ENCODE results near the gene UIMC1. TPM values are rescaled to one million over a fixed set of nuclear protein-coding genes. Genes with fewer than 3 reads are reported as not detected.

Gene UIMC1
- total RNA-seq, 2 experiments from 2014 or later: 52.8 to 54.1 TPM

DNA sequence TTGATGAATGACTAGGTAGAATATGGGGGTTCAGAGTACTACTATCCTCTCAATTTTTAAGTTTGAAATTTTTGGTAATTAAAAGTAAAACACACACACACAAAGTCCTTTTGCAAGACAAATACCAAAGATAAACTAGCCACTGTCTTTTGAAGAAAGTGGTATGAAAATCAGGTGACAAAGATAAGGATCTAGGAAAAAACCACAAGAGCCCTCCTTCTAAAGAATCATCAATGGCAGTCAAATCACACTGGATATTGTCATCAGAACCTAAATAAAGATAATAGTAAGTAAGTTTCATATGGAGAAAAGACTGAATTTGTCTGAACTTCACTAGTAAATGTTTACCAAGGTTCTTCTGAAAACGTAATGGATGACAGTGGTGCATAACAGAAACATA lies 76.9 kb downstream of the UIMC1 start:
- Mint-ChIP-seq H3K27ac (peak overlapping the region; percentile 21), H3K9me3 (no peaks in the 10 kb centered on the region), H3K27me3 (no peaks in the 10 kb centered on the region), H3K4me3 (no peak overlapping the region), H3K4me1 (peaks cover 5% of the 10 kb centered on the region), H3K36me3 (peaks cover 11% of the 10 kb centered on the region)
- DNase-seq: no peak
- no peak for ATAC-seq (ENCODE audit: low read depth)
- POLR2A ChIA-PET: no interaction called here

- Mint-ChIP-seq H3K9me3 (no peaks in the 10 kb centered on the region), H3K4me1 (peaks cover 5% of the 10 kb centered on the region), H3K4me3 (no peak overlapping the region), H3K27ac (no peak overlapping the region), H3K27me3 (no peaks in the 10 kb centered on the region), H3K36me3 (peaks cover 15% of the 10 kb centered on the region)
- POLR2A ChIA-PET: interaction anchor here (0.6 kb wide), 1 partner anchor 65 kb away, joined by 3 read pairs; no protein-coding TSS in a partner anchor
- ATAC-seq (ENCODE audit: low read depth) (no peak), DNase-seq (no peak)
Measured at GRCh38 chr5:176927562-176927961, 79.0 kb downstream of the UIMC1 start.

- no peaks in the 10 kb centered on the region for H3K9me3 Mint-ChIP-seq
- DNase-seq (no peak), ATAC-seq (ENCODE audit: low read depth) (no peak)
- H3K36me3 Mint-ChIP-seq: peaks cover 30% of the 10 kb centered on the region
- no peak overlapping the region for H3K4me3 Mint-ChIP-seq
- peaks cover 7% of the 10 kb centered on the region for H3K4me1 Mint-ChIP-seq
- H3K27me3 Mint-ChIP-seq: no peaks in the 10 kb centered on the region
- no peak overlapping the region for H3K27ac Mint-ChIP-seq
- POLR2A ChIA-PET: no interaction called here
Measured at GRCh38 chr5:176922817-176923216, 83.8 kb downstream of the UIMC1 start.

GRCh38 chr5:176921714-176922113 lies 84.9 kb downstream of the UIMC1 start:
- DNase-seq (no peak), ATAC-seq (ENCODE audit: low read depth) (no peak)
- POLR2A ChIA-PET: no interaction called here
- Mint-ChIP-seq H3K36me3 (peaks cover 30% of the 10 kb centered on the region), H3K9me3 (no peaks in the 10 kb centered on the region), H3K27ac (no peak overlapping the region), H3K4me3 (no peak overlapping the region), H3K27me3 (no peaks in the 10 kb centered on the region), H3K4me1 (peaks cover 10% of the 10 kb centered on the region)

GRCh38 chr5:176918613-176919012 lies 88.0 kb downstream of the UIMC1 start:
- Mint-ChIP-seq H3K27me3 (no peaks in the 10 kb centered on the region), H3K36me3 (peaks cover 29% of the 10 kb centered on the region), H3K4me1 (peaks cover 10% of the 10 kb centered on the region), H3K27ac (no peak overlapping the region), H3K9me3 (no peaks in the 10 kb centered on the region), H3K4me3 (no peak overlapping the region)
- POLR2A ChIA-PET: no interaction called here
- ATAC-seq (ENCODE audit: low read depth) (no peak), DNase-seq (no peak)

DNA sequence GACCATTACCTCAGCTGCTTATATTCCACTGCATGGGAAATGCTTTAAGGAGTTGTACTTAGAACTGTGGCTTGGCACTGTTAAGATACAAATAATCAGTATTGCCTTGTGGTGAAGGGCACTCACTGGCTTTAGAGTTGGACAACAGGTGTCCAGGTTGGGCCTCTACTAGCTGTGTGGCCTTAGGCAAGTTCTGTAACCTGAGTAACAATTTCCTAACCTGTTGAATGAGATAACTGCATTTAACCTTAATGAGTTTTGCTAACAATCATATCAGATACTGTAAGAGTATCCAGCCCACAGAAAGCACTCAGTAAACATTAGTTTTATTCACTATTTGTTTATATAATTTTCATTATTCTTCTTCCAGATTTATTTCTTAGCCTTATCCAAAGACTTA lies 90.2 kb downstream of the UIMC1 start:
- H3K27ac Mint-ChIP-seq: no peak overlapping the region
- DNase-seq: no peak
- POLR2A ChIA-PET: no interaction called here
- ATAC-seq (ENCODE audit: low read depth): no peak
- H3K27me3 Mint-ChIP-seq: no peaks in the 10 kb centered on the region
- peaks cover 8% of the 10 kb centered on the region for H3K4me1 Mint-ChIP-seq
- no peaks in the 10 kb centered on the region for H3K9me3 Mint-ChIP-seq
- no peak overlapping the region for H3K4me3 Mint-ChIP-seq
- peaks cover 21% of the 10 kb centered on the region for H3K36me3 Mint-ChIP-seq

DNA sequence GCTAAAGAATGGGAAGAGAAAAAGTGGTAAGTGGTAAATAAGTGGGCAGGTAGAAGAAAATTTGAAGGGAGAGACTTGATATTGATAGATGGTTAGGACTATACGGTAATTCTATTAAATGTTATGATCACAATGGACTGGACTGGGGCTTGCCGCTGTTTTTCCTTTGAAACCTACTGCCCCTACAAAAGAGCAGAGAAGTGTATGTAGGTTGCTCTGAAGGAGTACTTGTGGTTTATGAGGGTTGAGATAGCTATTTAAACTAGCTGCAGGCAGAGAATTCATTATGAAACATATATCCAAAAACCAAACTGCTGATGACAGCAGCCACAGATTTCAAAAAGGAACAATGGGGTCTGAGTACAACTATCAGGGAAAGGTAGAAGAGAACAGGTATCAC lies 90.7 kb downstream of the UIMC1 start:
- DNase-seq: no peak
- Mint-ChIP-seq H3K9me3 (no peaks in the 10 kb centered on the region), H3K4me3 (no peak overlapping the region), H3K27me3 (no peaks in the 10 kb centered on the region), H3K4me1 (peaks cover 8% of the 10 kb centered on the region), H3K36me3 (peaks cover 18% of the 10 kb centered on the region), H3K27ac (no peak overlapping the region)
- POLR2A ChIA-PET: no interaction called here
- no peak for ATAC-seq (ENCODE audit: low read depth)

DNA sequence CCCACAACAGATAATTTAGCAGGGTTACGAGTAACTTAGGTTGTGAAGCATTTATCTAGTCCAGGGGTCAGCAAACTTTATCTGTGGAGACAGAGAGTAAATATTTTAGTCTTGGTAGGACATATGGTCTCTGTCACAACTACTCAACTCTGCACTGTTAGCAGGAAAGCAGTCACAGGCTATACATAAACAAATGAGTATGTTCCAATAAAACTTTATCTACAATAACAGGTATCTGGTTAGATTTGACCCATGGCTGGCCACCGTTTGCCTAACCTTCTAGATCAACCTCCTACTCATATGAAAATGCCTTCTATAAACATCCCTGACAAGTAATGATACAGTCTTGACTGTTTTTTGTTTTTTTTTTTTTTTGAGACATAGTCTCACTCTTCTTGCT lies 94.5 kb downstream of the UIMC1 start:
- H3K27me3 Mint-ChIP-seq: no peaks in the 10 kb centered on the region
- H3K9me3 Mint-ChIP-seq: no peaks in the 10 kb centered on the region
- POLR2A ChIA-PET: no interaction called here
- peaks cover 12% of the 10 kb centered on the region for H3K36me3 Mint-ChIP-seq
- H3K4me3 Mint-ChIP-seq: no peak overlapping the region
- no peak overlapping the region for H3K27ac Mint-ChIP-seq
- no peak for DNase-seq
- ATAC-seq (ENCODE audit: low read depth): no peak
- H3K4me1 Mint-ChIP-seq: peaks cover 4% of the 10 kb centered on the region

DNA sequence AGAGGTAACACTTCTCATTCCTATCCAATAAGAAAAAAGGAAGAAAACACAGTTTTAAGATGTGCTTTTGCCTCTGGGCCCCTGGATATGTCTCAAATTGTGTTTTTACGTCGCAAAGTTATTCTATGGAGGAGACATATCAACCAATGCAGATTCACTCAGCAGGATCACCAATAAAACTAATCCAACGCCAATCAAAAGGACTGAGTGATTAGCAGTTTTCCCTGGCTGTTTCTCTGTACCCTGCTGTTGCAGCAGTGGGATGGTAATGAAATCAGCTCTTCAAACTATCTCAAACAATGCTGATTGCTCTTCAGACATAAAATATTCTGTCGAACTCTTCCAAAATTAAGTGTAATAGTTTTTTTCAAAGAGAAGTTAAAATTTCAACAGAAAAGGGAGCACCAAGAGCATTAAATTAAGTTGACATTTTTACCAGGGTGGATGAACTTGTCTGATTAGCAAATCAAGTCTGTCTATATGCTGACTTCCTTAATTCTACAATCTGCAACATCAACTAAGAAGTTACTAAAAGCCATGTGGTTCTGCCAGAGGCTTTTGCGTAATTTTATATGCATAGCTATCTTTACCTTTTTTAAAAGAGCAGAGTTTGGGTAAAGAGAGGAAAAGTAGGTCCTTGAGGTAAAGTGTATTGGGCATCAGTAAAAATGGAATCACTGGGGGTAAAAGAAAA lies 97.8 kb downstream of the UIMC1 start:
- DNase-seq (no peak), ATAC-seq (ENCODE audit: low read depth) (no peak)
- Mint-ChIP-seq H3K36me3 (peaks cover 24% of the 10 kb centered on the region), H3K27ac (no peak overlapping the region), H3K27me3 (no peaks in the 10 kb centered on the region), H3K4me3 (no peak overlapping the region), H3K9me3 (no peaks in the 10 kb centered on the region), H3K4me1 (no peaks in the 10 kb centered on the region)
- POLR2A ChIA-PET: no interaction called here

DNA sequence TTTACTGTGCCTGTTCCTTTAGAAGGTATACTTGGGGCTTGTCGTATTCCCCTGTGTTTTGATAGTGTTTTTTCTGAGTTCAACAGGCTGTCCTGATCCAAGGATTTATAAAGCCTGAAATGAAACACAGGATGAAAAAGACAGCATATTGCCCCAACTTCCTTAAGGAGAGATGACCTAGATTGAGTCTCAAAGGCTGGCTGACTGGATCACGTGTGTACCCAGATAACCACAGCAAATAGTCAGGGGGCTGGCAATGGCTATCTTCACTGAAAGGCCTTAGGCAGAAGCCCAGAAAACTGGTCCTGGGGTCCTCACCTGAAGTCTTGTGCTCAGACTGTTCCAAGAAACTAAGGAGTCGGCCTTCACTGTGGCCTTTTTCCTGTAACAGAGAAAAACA lies 99.8 kb downstream of the UIMC1 start:
- H3K4me1 Mint-ChIP-seq: no peaks in the 10 kb centered on the region
- no peak for ATAC-seq (ENCODE audit: low read depth)
- H3K9me3 Mint-ChIP-seq: no peaks in the 10 kb centered on the region
- no peak overlapping the region for H3K27ac Mint-ChIP-seq
- H3K4me3 Mint-ChIP-seq: no peak overlapping the region
- no peak for DNase-seq
- peaks cover 22% of the 10 kb centered on the region for H3K36me3 Mint-ChIP-seq
- H3K27me3 Mint-ChIP-seq: no peaks in the 10 kb centered on the region
- POLR2A ChIA-PET: no interaction called here

DNA sequence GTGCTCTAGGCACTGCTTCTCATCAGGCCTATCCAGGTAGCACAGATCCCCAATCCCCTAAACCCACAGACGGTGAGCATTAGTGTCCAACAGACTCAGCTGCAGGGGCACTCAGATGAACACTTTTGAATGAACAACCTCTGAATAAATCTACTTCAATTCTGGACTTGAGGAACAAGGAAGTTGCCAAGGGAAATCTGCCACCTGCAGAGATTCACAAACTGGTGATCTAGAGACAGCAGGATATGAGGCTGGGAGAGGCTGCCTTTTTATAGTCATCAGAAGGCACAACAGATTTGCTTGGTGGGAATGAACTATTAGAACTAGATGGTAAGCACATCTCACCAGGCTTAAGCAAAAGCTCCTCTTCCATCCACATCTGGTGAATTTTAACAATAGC lies 100.5 kb downstream of the UIMC1 start:
- no peak for DNase-seq
- Mint-ChIP-seq H3K4me3 (no peak overlapping the region), H3K9me3 (no peaks in the 10 kb centered on the region), H3K27ac (no peak overlapping the region), H3K4me1 (no peaks in the 10 kb centered on the region), H3K27me3 (no peaks in the 10 kb centered on the region), H3K36me3 (peaks cover 23% of the 10 kb centered on the region)
- no peak for ATAC-seq (ENCODE audit: low read depth)
- POLR2A ChIA-PET: no interaction called here

- peaks cover 22% of the 10 kb centered on the region for H3K36me3 Mint-ChIP-seq
- ATAC-seq (ENCODE audit: low read depth): no peak
- H3K9me3 Mint-ChIP-seq: no peaks in the 10 kb centered on the region
- no peaks in the 10 kb centered on the region for H3K27me3 Mint-ChIP-seq
- no peak overlapping the region for H3K27ac Mint-ChIP-seq
- DNase-seq: no peak
- POLR2A ChIA-PET: no interaction called here
- H3K4me1 Mint-ChIP-seq: peaks cover 9% of the 10 kb centered on the region
- H3K4me3 Mint-ChIP-seq: no peak overlapping the region
Measured at GRCh38 chr5:176904276-176904675, 102.3 kb downstream of the UIMC1 start.

DNA sequence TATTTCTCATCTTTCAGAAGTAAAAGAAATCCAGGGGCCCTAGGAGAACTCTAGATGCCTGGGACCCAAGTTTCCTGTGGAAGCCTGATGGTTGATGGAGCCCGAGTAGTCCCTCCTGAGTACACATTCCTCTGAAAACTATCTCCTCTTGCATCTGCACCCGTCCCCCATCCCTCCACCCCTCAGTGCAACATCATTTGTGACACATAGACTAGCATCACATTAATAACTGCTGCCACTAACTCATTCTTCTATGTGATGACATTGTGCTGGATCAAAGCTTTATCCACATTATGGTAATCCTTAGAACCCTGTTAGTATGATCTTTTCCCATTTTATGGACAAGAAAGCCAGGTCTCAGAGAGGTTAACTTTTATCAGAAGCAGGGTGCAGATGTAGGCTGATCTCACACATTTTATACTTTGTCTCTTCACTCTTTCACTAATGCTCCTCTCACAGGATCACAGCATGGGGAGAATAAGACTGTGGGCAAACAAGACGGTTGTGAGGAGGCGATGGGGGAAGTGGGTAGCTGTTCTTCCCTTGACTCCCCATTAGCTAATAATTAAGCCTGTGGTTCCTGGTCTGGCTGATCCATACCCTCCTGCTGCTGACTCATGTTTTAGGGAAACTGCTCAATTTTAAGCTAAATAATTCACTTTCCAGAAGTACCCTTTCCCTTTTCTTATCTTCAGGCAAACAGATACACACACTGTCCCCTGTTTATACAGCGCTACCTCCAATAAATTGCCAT lies 103.5 kb downstream of the UIMC1 start:
- H3K4me3 Mint-ChIP-seq: no peak overlapping the region
- ATAC-seq (ENCODE audit: low read depth) (no peak), DNase-seq (no peak)
- H3K27ac Mint-ChIP-seq: no peak overlapping the region
- POLR2A ChIA-PET: no interaction called here
- no peaks in the 10 kb centered on the region for H3K9me3 Mint-ChIP-seq
- peaks cover 18% of the 10 kb centered on the region for H3K36me3 Mint-ChIP-seq
- H3K4me1 Mint-ChIP-seq: peaks cover 12% of the 10 kb centered on the region
- no peaks in the 10 kb centered on the region for H3K27me3 Mint-ChIP-seq

GRCh38 chr5:176902102-176902814 lies 104.3 kb downstream of the UIMC1 start:
- DNase-seq: no peak
- H3K4me3 Mint-ChIP-seq: no peak overlapping the region
- H3K9me3 Mint-ChIP-seq: no peaks in the 10 kb centered on the region
- H3K27ac Mint-ChIP-seq: peak overlapping the region; percentile 24
- H3K36me3 Mint-ChIP-seq: peaks cover 18% of the 10 kb centered on the region
- no peaks in the 10 kb centered on the region for H3K27me3 Mint-ChIP-seq
- POLR2A ChIA-PET: no interaction called here
- peaks cover 16% of the 10 kb centered on the region for H3K4me1 Mint-ChIP-seq
- no peak for ATAC-seq (ENCODE audit: low read depth)

Data from activated naive CD8-positive, alpha-beta T cell treated with anti-CD3 and anti-CD28 coated beads, Interleukin-2, amount 10 ng/mL, durations not matched to agents 7 days and 5 days (primary cell).